Kidney (tissue), 14 donors: ENCODE measurements around the gene TEX28. TPM values are rescaled to one million over a fixed set of nuclear protein-coding genes. Genes with fewer than 3 reads are reported as not detected.
"Not testable (repeated sequence)": the region's sequence is repeated elsewhere in the genome, so short reads cannot be mapped to it uniquely, and the experiment has no call there.

Source experiments
- DNase-seq, 5 donors: peaks; one replicate each; pipeline ENCODE4 v3.0.0-alpha.2; 2013 to 2020
- FAIRE-seq: peaks from 2 replicates; lab custom pipeline; 2012; peaks lifted over from hg19 to GRCh38; lab: Jason Lieb, UNC
- H3K27ac ChIP-seq, 2 donors: one replicate each; pipeline ENCODE4 v1.7.0; 2013; ENCODE audit warnings: low read depth in 2 of 2, low read length in 2 of 2, inconsistent platforms in 1 of 2
- H3K27me3 ChIP-seq: one replicate; pipeline ENCODE4 v1.7.1; 2013; ENCODE audit warnings: low read length, inconsistent platforms; ENCODE audit not compliant: control insufficient read depth, insufficient read depth
- H3K36me3 ChIP-seq, 3 donors: one replicate each; pipeline versions ENCODE4 v1.7.0 to v1.7.1; 2013; ENCODE audit warnings: low read length in 3 of 3, control low read depth in 1 of 3, inconsistent platforms in 1 of 3; ENCODE audit not compliant: insufficient read depth in 3 of 3, control insufficient read depth in 2 of 3
- H3K4me1 ChIP-seq, 3 donors: one replicate each; pipeline versions ENCODE4 v1.7.0 to v1.7.1; 2013; ENCODE audit warnings: low read length in 3 of 3, inconsistent platforms in 1 of 3, low read depth in 1 of 3; ENCODE audit not compliant: control insufficient read depth in 2 of 3, insufficient read depth in 2 of 3
- H3K4me3 ChIP-seq, 3 donors: one replicate each; pipeline versions ENCODE4 v1.7.0 to v1.8.1; 2013; ENCODE audit warnings: low read length in 3 of 3, control low read depth in 1 of 3, inconsistent platforms in 1 of 3
- H3K9ac ChIP-seq, 3 donors: one replicate each; pipeline versions ENCODE4 v1.7.0 to v1.7.1; 2013; ENCODE audit warnings: low read length in 3 of 3, control low read depth in 1 of 3, inconsistent platforms in 1 of 3
- H3K9me3 ChIP-seq, 3 donors: one replicate each; pipeline versions ENCODE4 v1.7.0 to v1.7.1; 2013; ENCODE audit warnings: low read length in 3 of 3, control low read depth in 1 of 3, inconsistent platforms in 1 of 3; ENCODE audit not compliant: control insufficient read depth in 2 of 3, insufficient read depth in 1 of 3
- intact Hi-C: fragments of 100-400 bp; cut with DNase I; formaldehyde crosslinking; loops from one replicate; pipeline ENCODE4 v1.11.1; 2022
- polyA plus RNA-seq: library from polyadenylated mRNA; stranded (reverse); fragments of 350-450 nt; fragmentation: Illumina TruSeq; extraction: RNeasy Lipid Tissue Mini Kit (QIAGEN cat#74804); gene quantifications from one replicate; pipeline ENCODE4 v1.2.3, GENCODE V29; 2014; ENCODE audit warnings: low read depth, low replicate concordance; ENCODE audit not compliant: insufficient read depth
- total RNA-seq: library from RNA; stranded (reverse); fragmentation: NEBNext Ultra II Directional; extraction: Animal tissue kit (Norgen Biotek cat#: 25700); gene quantifications from one replicate; pipeline ENCODE4 v1.2.1, GENCODE V29; 2021
- TF ChIP-seq, protein P1 (sequence below): IDR thresholded peaks from 3 replicates; pipeline ENCODE4 v1.5.1; 2012; ENCODE audit warnings: mild to moderate bottlenecking, moderate library complexity, borderline replicate concordance; ENCODE audit not compliant: insufficient read depth; ENCODE audit errors: extremely low read depth
- donor health status: control.
- donor health status: control.
- donor health status: control.
- donor health status: control.
- donor health status: control.
- donor health status: DM: yes; HTN: yes; CAD: no.
- donor health status: Normal renal cell carcinoma (clear cell type).

Gene TEX28
- total and polyA plus RNA-seq, 2 donors from 2014 or later = not detected

DNA sequence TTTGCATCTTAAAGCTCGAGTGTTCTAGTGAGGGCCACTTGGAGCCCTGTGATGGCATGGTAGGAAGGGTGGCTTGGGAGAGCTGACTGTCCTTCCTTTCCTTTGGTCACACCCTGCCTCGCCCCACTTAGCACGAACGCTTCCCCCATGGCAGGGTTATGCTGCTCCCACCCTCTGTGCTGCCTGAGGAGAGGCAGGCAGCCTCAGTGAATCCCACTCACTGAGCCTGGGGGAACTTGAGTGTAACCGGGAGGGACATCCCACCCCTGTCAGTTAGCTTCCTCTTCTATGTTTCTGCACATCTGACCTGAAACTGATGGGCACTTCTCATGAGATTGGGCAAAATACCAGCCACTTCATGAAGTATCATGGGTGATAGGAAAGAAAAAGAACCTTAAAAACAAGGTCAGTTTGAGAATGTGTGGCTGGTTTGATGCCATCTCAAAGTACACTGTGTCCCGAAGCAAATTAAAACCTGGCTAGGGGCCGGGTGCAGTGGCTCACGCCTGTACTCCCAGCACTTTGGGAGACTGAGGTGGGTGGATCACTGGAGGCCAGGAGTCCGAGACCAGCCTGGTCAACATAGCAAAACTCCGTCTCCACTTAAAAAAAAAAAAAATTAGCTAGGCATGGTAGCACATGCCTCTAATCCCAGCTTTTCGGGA is 10.7 kb upstream of the TEX28 start:
- no peaks in the 10 kb centered on the region for H3K27me3 ChIP-seq
- no peaks in the 10 kb centered on the region for H3K9me3 ChIP-seq
- no peak overlapping the region for H3K27ac ChIP-seq
- no peaks in the 10 kb centered on the region for H3K36me3 ChIP-seq
- FAIRE-seq (no peak), DNase-seq (no peak)
- no peak overlapping the region for H3K9ac ChIP-seq
- intact Hi-C loops = no loop called here
- no peaks in the 10 kb centered on the region for H3K4me1 ChIP-seq
- H3K4me3 ChIP-seq = no peak overlapping the region
- TF ChIP-seq, protein P1, sequence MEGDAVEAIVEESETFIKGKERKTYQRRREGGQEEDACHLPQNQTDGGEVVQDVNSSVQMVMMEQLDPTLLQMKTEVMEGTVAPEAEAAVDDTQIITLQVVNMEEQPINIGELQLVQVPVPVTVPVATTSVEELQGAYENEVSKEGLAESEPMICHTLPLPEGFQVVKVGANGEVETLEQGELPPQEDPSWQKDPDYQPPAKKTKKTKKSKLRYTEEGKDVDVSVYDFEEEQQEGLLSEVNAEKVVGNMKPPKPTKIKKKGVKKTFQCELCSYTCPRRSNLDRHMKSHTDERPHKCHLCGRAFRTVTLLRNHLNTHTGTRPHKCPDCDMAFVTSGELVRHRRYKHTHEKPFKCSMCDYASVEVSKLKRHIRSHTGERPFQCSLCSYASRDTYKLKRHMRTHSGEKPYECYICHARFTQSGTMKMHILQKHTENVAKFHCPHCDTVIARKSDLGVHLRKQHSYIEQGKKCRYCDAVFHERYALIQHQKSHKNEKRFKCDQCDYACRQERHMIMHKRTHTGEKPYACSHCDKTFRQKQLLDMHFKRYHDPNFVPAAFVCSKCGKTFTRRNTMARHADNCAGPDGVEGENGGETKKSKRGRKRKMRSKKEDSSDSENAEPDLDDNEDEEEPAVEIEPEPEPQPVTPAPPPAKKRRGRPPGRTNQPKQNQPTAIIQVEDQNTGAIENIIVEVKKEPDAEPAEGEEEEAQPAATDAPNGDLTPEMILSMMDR = no peak

- no peaks in the 10 kb centered on the region for H3K36me3 ChIP-seq
- H3K27me3 ChIP-seq = no peaks in the 10 kb centered on the region
- H3K9me3 ChIP-seq = no peaks in the 10 kb centered on the region
- peak in 2 of 5 donors; percentile 34 to 36 for DNase-seq
- FAIRE-seq = no peak
- no peak overlapping the region for H3K9ac ChIP-seq
- H3K4me1 ChIP-seq = no peaks in the 10 kb centered on the region
- TF ChIP-seq, protein P1 = no peak
- no peak overlapping the region for H3K4me3 ChIP-seq
- intact Hi-C loops = no loop called here
- H3K27ac ChIP-seq = no peak overlapping the region
Observed at GRCh38 chrX:154304846-154305245, 9.9 kb upstream of the TEX28 start.

DNA sequence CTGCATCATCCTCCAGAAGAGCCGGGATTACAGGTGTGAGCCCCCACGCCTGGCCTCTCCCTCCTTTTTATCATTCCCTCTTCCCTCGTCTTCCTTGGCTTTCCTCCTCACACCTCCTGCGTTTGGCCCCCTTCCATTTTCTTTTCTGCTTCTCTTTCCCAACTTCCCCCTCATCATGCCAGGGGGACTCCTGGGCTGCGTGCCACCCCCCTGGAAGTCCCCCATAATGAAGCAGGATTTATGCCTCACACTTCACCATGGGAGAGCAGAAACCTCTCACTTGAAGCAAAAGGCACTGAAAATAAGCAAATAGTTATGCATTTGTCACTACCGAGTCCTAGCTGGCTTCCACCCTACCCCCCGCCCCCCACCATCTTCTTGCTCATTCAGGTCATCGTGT is 8.6 kb upstream of the TEX28 start:
- Histone ChIP-seq H3K9me3 (no peaks in the 10 kb centered on the region), H3K27ac (no peak overlapping the region), H3K4me3 (no peak overlapping the region), H3K36me3 (no peaks in the 10 kb centered on the region), H3K4me1 (no peaks in the 10 kb centered on the region), H3K9ac (no peak overlapping the region), H3K27me3 (no peaks in the 10 kb centered on the region)
- DNase-seq (no peak), FAIRE-seq (no peak)
- TF ChIP-seq, protein P1 = no peak
- intact Hi-C loops = no loop called here

GRCh38 chrX:154302998-154303397 is 8.1 kb upstream of the TEX28 start:
- H3K27me3 ChIP-seq, DNase-seq, H3K9ac ChIP-seq, H3K4me1 ChIP-seq, H3K9me3 ChIP-seq, H3K27ac ChIP-seq, H3K4me3 ChIP-seq, FAIRE-seq, intact Hi-C loops, H3K36me3 ChIP-seq: not testable (repeated sequence)
